ENCODE data around the gene STEAP2.

DNA sequence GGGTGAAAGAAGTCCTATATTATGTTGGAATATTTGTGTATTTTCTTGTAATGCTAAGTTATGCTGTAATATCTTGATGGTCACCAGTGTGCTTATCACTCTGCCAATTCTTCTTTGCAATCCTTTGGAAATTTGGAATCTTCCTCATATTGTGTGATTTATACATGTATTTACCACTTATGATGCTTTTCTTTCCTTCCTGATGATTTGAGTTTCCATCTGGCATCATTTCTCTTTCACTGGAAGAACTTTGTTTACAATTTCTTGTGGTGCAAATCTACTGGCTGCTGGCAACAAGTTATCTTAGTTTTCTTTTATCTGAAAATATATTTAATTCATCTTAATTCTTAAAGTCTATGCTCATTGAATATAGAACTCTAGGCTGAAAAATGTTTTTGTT is 62.6 kb downstream of the STEAP2 start:
- TF ChIP-seq, protein P1, sequence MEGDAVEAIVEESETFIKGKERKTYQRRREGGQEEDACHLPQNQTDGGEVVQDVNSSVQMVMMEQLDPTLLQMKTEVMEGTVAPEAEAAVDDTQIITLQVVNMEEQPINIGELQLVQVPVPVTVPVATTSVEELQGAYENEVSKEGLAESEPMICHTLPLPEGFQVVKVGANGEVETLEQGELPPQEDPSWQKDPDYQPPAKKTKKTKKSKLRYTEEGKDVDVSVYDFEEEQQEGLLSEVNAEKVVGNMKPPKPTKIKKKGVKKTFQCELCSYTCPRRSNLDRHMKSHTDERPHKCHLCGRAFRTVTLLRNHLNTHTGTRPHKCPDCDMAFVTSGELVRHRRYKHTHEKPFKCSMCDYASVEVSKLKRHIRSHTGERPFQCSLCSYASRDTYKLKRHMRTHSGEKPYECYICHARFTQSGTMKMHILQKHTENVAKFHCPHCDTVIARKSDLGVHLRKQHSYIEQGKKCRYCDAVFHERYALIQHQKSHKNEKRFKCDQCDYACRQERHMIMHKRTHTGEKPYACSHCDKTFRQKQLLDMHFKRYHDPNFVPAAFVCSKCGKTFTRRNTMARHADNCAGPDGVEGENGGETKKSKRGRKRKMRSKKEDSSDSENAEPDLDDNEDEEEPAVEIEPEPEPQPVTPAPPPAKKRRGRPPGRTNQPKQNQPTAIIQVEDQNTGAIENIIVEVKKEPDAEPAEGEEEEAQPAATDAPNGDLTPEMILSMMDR (conservative IDR thresholded peaks at IDR 0.05; ENCODE audit: low read length): no peak
- TF ChIP-seq EZH2phosphoT487 (IDR thresholded peaks at IDR 0.05; ENCODE audit: borderline replicate concordance): no peak
